ENCODE results near the gene ARSK.

ARSK gene

GRCh38 chr5:95627971-95628810 is 73.3 kb downstream of the ARSK start:
- H3K27ac ChIP-seq (ENCODE audit: extremely low read depth, low read depth, low read length), result no peak overlapping the region
- POLR2A ChIA-PET, result no interaction called here
- no peak for TF ChIP-seq ZNF658 (tag by site-specific recombination; IDR thresholded peaks at IDR 0.05)
- no peak for TF ChIP-seq ZNF791 (tag by site-specific recombination; IDR thresholded peaks at IDR 0.05)
- H3K9me3 ChIP-seq (ENCODE audit: control insufficient read depth, insufficient read depth, low read depth, low read length), result no peaks in the 10 kb centered on the region
- H3K36me3 ChIP-seq (ENCODE audit: control insufficient read depth in 2 of 2, insufficient read depth in 1 of 2, low read length in 2 of 2), result no peaks in the 10 kb centered on the region
- no peaks in the 10 kb centered on the region for H3K4me1 ChIP-seq (ENCODE audit: control insufficient read depth, insufficient read depth, low read length)
- H3K4me3 ChIP-seq (ENCODE audit: low read depth, low read length), result no peak overlapping the region
- CTCF ChIA-PET, result interaction anchor here (0.6 to 1.4 kb wide), 2 partner anchors 219 to 718 kb away, joined by 3 to 4 read pairs; no protein-coding TSS in a partner anchor

- Histone ChIP-seq H3K4me1 (ENCODE audit: control insufficient read depth, insufficient read depth, low read length) (no peaks in the 10 kb centered on the region), H3K9me3 (ENCODE audit: control insufficient read depth, insufficient read depth, low read depth, low read length) (no peaks in the 10 kb centered on the region), H3K36me3 (ENCODE audit: control insufficient read depth in 2 of 2, insufficient read depth in 1 of 2, low read length in 2 of 2) (no peaks in the 10 kb centered on the region), H3K4me3 (ENCODE audit: low read depth, low read length) (no peak overlapping the region), H3K27ac (ENCODE audit: extremely low read depth, low read depth, low read length) (no peak overlapping the region)
- CTCF ChIA-PET, result interaction anchor here (0.6 kb wide), 1 partner anchor 719 kb away, joined by 4 read pairs; no protein-coding TSS in a partner anchor
- POLR2A ChIA-PET, result no interaction called here
- TF ChIP-seq ZNF585B (tag by site-specific recombination; IDR thresholded peaks at IDR 0.05) (peak; percentile 78), GLIS1 (tag by site-specific recombination; IDR thresholded peaks at IDR 0.05) (no peak)
These were observed 74.0 kb downstream of the ARSK start for GRCh38 chr5:95628933-95629332.

GRCh38 chr5:95630394-95630917 is 75.6 kb downstream of the ARSK start:
- no peaks in the 10 kb centered on the region for H3K36me3 ChIP-seq (ENCODE audit: control insufficient read depth in 2 of 2, insufficient read depth in 1 of 2, low read length in 2 of 2)
- no peak overlapping the region for H3K4me3 ChIP-seq (ENCODE audit: low read depth, low read length)
- ChIA-PET POLR2A (no interaction called here), CTCF (interaction anchor here (0.9 to 2.2 kb wide), 3 partner anchors 11 to 217 kb away, joined by 3 to 8 read pairs (median 4); no protein-coding TSS in a partner anchor)
- H3K9me3 ChIP-seq (ENCODE audit: control insufficient read depth, insufficient read depth, low read depth, low read length), result no peaks in the 10 kb centered on the region
- H3K27ac ChIP-seq (ENCODE audit: extremely low read depth, low read depth, low read length), result no peak overlapping the region
- TF ChIP-seq TRIM28 (IDR thresholded peaks at IDR 0.05; ENCODE audit: borderline replicate concordance, low read length), result no peak
- TF ChIP-seq ZNF514 (tag by site-specific recombination; IDR thresholded peaks at IDR 0.05), result no peak
- no peak for TF ChIP-seq ZNF416 (tag by site-specific recombination; IDR thresholded peaks at IDR 0.05)
- H3K4me1 ChIP-seq (ENCODE audit: control insufficient read depth, insufficient read depth, low read length), result no peaks in the 10 kb centered on the region

- ChIA-PET CTCF (interaction anchor here (1.0 to 2.2 kb wide), 4 partner anchors 10 to 216 kb away, joined by 4 to 8 read pairs (median 4); partner anchors contain the start of gene RFESD), POLR2A (interaction anchor here (0.9 kb wide), 1 partner anchor 9 kb away, joined by 3 read pairs; no protein-coding TSS in a partner anchor)
- no peak overlapping the region for H3K27ac ChIP-seq (ENCODE audit: extremely low read depth, low read depth, low read length)
- TF ChIP-seq ZSCAN23 (tag by site-specific recombination; IDR thresholded peaks at IDR 0.05) (no peak), ZNF596 (tag by site-specific recombination; IDR thresholded peaks at IDR 0.05) (no peak), SETDB1 (IDR thresholded peaks at IDR 0.05; ENCODE audit: insufficient read length, low read length) (no peak), ZNF549 (tag by site-specific recombination; IDR thresholded peaks at IDR 0.05) (peak; percentile 78), ZNF488 (tag by site-specific recombination; IDR thresholded peaks at IDR 0.05) (no peak)
- H3K9me3 ChIP-seq (ENCODE audit: control insufficient read depth, insufficient read depth, low read depth, low read length), result no peaks in the 10 kb centered on the region
- H3K36me3 ChIP-seq (ENCODE audit: control insufficient read depth in 2 of 2, insufficient read depth in 1 of 2, low read length in 2 of 2), result no peaks in the 10 kb centered on the region
- H3K4me1 ChIP-seq (ENCODE audit: control insufficient read depth, insufficient read depth, low read length), result no peaks in the 10 kb centered on the region
- H3K4me3 ChIP-seq (ENCODE audit: low read depth, low read length), result no peak overlapping the region
These were observed 76.5 kb downstream of the ARSK start for GRCh38 chr5:95631255-95631958.

Data from HEK293 (cell line).